ENCODE measurements around the gene ZNF697.

DNA sequence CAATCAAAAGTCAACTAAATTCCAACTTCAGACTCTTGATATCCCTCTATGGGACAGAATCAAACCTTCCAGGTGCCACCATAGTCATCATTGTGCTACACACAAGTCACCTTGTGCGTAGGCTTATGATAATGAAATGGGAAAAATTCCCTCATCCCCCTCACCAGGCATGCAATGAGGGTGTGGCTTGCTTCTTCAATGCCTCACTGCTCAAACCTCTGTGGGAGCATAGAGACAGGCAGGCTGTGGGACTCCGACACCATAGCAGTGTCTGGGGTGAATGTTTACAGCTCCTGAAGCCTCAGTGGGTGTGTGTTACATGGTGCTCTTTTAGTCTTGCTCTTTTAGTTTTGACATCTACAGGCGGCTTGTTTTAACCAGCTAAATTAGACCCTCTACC lies 42.4 kb downstream of the ZNF697 start:
- TF ChIP-seq, protein P1, sequence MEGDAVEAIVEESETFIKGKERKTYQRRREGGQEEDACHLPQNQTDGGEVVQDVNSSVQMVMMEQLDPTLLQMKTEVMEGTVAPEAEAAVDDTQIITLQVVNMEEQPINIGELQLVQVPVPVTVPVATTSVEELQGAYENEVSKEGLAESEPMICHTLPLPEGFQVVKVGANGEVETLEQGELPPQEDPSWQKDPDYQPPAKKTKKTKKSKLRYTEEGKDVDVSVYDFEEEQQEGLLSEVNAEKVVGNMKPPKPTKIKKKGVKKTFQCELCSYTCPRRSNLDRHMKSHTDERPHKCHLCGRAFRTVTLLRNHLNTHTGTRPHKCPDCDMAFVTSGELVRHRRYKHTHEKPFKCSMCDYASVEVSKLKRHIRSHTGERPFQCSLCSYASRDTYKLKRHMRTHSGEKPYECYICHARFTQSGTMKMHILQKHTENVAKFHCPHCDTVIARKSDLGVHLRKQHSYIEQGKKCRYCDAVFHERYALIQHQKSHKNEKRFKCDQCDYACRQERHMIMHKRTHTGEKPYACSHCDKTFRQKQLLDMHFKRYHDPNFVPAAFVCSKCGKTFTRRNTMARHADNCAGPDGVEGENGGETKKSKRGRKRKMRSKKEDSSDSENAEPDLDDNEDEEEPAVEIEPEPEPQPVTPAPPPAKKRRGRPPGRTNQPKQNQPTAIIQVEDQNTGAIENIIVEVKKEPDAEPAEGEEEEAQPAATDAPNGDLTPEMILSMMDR (IDR thresholded peaks at IDR 0.05), result no peak
- no peak for TF ChIP-seq EZH2 (IDR thresholded peaks at IDR 0.05; ENCODE audit: borderline replicate concordance, insufficient read depth, low read depth, low read length, poor library complexity, severe bottlenecking)

Measured in B cell (primary cell).